ENCODE measurements around the gene PCDH12.

The PCDH12 gene

DNA sequence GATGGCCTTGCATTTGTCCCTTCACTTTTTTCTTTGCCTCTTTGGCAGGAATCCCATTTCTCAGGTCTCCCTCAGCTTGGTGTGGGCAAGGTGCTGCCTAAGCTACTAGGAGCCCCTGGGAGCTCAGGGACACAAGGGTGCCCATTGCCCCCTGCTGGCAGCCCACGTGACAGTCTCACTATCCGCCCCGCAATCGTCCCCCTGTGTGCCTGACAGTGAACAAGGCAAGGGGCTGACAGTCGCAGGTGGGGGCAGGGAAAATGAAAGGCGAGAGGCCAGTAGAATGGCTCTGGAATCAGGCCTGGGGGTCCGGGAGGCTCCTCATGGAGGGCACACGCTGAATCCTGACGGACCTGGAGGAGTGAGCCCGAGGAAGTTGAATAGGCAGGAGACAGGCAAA lies 2.0 kb upstream of the PCDH12 start:
- DNase-seq (ENCODE audit: low spot score in 2 of 2): peak in 1 of 2 experiments; percentile 49
- in situ Hi-C loops (cut with MboI; ENCODE audit: low sequenced_read_pairs): no loop called here

GRCh38 chr5:141958546-141959172 lies 657 bp upstream of the PCDH12 start:
- in situ Hi-C loops (cut with MboI; ENCODE audit: low sequenced_read_pairs): loop anchor here (5.0 kb wide), 1 partner anchor 266 kb away; no protein-coding TSS in a partner anchor
- H3K4me1 ChIP-seq: no peaks in the 10 kb centered on the region; the same call in 1 of the 2 replicates
- H3K27me3 ChIP-seq (ENCODE audit: low read depth): no peaks in the 10 kb centered on the region
- no peak for DNase-seq (ENCODE audit: low spot score in 2 of 2)
- no peaks in the 10 kb centered on the region for H3K36me3 ChIP-seq (replicated peaks)
- no peak overlapping the region for H3K4me3 ChIP-seq
- H3K9me3 ChIP-seq: no peaks in the 10 kb centered on the region

More for the DNA sequence above, 2.0 kb upstream of the PCDH12 start:
- Histone ChIP-seq H3K36me3 (replicated peaks) (no peaks in the 10 kb centered on the region), H3K27me3 (ENCODE audit: low read depth) (no peaks in the 10 kb centered on the region), H3K4me1 (no peaks in the 10 kb centered on the region; the same call in 1 of the 2 replicates), H3K4me3 (no peak overlapping the region), H3K9me3 (no peaks in the 10 kb centered on the region)

- in situ Hi-C loops (cut with MboI; ENCODE audit: low sequenced_read_pairs): loop anchor here (5.0 kb wide), 1 partner anchor 265 kb away; no protein-coding TSS in a partner anchor
- Histone ChIP-seq H3K9me3 (no peaks in the 10 kb centered on the region), H3K4me3 (no peak overlapping the region), H3K27me3 (ENCODE audit: low read depth) (no peaks in the 10 kb centered on the region), H3K4me1 (no peaks in the 10 kb centered on the region; the same call in 1 of the 2 replicates), H3K36me3 (replicated peaks) (no peaks in the 10 kb centered on the region)
- DNase-seq (ENCODE audit: low spot score in 2 of 2): no peak
Measured at GRCh38 chr5:141957367-141957996, 520 bp downstream of the PCDH12 start.

DNA sequence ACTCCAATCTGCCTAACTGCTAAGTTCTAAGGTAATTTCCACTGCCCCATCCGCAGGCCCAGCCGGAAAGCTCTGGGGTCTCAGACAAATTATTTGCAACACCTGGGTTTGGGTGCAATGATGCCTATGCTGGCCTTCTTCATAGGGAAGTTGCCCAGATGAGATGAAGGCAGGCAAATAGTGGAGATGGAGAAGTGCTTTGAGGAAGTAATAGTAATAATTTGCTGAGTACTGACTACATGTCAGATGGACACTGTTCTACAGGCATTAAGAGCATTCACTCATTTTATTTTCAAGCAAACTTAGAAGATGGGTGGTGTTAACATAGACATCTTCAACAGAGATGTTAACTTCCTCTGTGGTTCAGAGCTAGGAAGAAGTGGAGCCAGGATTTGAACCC lies 3.8 kb downstream of the PCDH12 start:
- no peaks in the 10 kb centered on the region for H3K36me3 ChIP-seq (replicated peaks)
- in situ Hi-C loops (cut with MboI; ENCODE audit: low sequenced_read_pairs): no loop called here
- no peaks in the 10 kb centered on the region for H3K27me3 ChIP-seq (ENCODE audit: low read depth)
- H3K9me3 ChIP-seq: no peaks in the 10 kb centered on the region
- no peak overlapping the region for H3K4me3 ChIP-seq
- no peaks in the 10 kb centered on the region for H3K4me1 ChIP-seq
- DNase-seq (ENCODE audit: low spot score in 2 of 2): no peak

- no peaks in the 10 kb centered on the region for H3K36me3 ChIP-seq (replicated peaks)
- H3K4me1 ChIP-seq: no peaks in the 10 kb centered on the region
- in situ Hi-C loops (cut with MboI; ENCODE audit: low sequenced_read_pairs): no loop called here
- H3K4me3 ChIP-seq: no peak overlapping the region
- DNase-seq (ENCODE audit: low spot score in 2 of 2): no peak
- no peaks in the 10 kb centered on the region for H3K9me3 ChIP-seq
- H3K27me3 ChIP-seq (ENCODE audit: low read depth): no peaks in the 10 kb centered on the region
Measured at GRCh38 chr5:141952020-141952419, 6.0 kb downstream of the PCDH12 start.

- Histone ChIP-seq H3K4me3 (no peak overlapping the region), H3K4me1 (no peaks in the 10 kb centered on the region), H3K9me3 (no peaks in the 10 kb centered on the region), H3K27me3 (ENCODE audit: low read depth) (no peaks in the 10 kb centered on the region), H3K36me3 (replicated peaks) (no peaks in the 10 kb centered on the region)
- peak in 1 of 2 experiments; percentile 70 for DNase-seq (ENCODE audit: low spot score in 2 of 2)
- in situ Hi-C loops (cut with MboI; ENCODE audit: low sequenced_read_pairs): no loop called here
Measured at GRCh38 chr5:141951332-141951781, 6.6 kb downstream of the PCDH12 start.

DNA sequence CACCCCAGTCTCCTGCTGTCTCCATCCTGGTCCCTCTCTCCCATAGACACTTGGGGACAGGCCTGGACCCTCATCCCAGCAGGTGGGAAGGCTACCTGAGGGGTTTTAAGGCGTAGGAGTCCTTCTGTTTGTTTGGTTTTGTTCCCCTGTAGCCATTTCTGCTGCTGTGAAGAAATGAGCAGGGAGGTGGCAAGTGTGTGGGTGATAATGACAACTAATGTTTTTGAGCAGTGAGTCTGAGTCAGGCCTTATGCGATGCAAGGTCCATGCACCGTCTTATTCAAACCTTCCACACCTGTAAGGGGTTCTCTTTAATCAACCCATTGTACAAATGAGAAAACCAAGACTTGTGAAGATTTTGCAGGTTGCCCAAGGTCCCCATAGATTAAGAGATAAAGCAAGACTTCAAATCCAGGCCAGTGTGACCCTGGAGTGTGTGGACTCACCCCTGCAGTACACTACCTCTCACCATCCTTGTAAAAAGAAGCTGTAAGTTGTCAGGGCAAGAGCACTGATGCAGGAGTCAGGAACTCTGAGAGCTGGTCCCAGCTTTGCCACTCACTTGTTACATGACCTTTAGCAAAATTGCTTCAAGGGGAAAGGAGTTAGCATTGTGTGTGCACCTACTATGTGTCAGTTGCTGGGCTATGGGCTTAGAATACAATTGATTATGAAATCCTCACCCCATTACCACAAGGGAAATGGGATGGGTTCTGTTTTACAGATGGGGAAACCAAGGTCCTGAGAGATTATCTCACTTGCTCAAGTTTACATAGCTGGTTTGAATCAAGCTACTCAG lies 7.6 kb downstream of the PCDH12 start:
- no peaks in the 10 kb centered on the region for H3K4me1 ChIP-seq
- no peaks in the 10 kb centered on the region for H3K27me3 ChIP-seq (ENCODE audit: low read depth)
- DNase-seq (ENCODE audit: low spot score in 2 of 2): no peak
- in situ Hi-C loops (cut with MboI; ENCODE audit: low sequenced_read_pairs): no loop called here
- H3K9me3 ChIP-seq: no peaks in the 10 kb centered on the region
- no peaks in the 10 kb centered on the region for H3K36me3 ChIP-seq (replicated peaks)
- H3K4me3 ChIP-seq: no peak overlapping the region

DNA sequence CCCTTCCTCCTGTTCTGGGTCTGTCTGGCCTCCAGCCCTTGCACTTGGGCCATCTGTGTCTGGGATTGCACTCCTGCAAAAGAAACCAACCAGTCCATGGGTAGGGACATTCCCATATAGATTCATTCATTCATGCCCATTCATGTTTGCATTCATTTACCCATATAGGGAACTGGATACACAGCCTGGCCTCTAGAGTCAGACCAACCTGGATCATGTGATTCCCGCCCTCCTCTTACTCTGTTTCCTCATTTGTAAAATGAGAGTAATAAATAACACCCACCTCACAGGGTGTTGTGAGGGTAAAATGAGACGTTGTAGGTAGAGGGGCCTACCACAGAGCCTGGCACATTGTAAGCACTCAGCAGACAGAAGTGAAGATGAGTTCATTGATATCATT lies 8.5 kb downstream of the PCDH12 start:
- Histone ChIP-seq H3K4me3 (no peak overlapping the region), H3K9me3 (no peaks in the 10 kb centered on the region), H3K4me1 (no peaks in the 10 kb centered on the region), H3K36me3 (replicated peaks) (no peaks in the 10 kb centered on the region), H3K27me3 (ENCODE audit: low read depth) (no peaks in the 10 kb centered on the region)
- DNase-seq (ENCODE audit: low spot score in 2 of 2): no peak
- in situ Hi-C loops (cut with MboI; ENCODE audit: low sequenced_read_pairs): no loop called here

- H3K4me1 ChIP-seq: no peaks in the 10 kb centered on the region
- in situ Hi-C loops (cut with MboI; ENCODE audit: low sequenced_read_pairs): no loop called here
- H3K27me3 ChIP-seq (ENCODE audit: low read depth): no peaks in the 10 kb centered on the region
- DNase-seq (ENCODE audit: low spot score in 2 of 2): no peak
- no peaks in the 10 kb centered on the region for H3K9me3 ChIP-seq
- H3K4me3 ChIP-seq: no peak overlapping the region
- H3K36me3 ChIP-seq (replicated peaks): no peaks in the 10 kb centered on the region
Measured at GRCh38 chr5:141948812-141949211, 9.2 kb downstream of the PCDH12 start.

- in situ Hi-C loops (cut with MboI; ENCODE audit: low sequenced_read_pairs): no loop called here
- H3K9me3 ChIP-seq: no peaks in the 10 kb centered on the region
- DNase-seq (ENCODE audit: low spot score in 2 of 2): no peak
- no peaks in the 10 kb centered on the region for H3K36me3 ChIP-seq (replicated peaks)
- no peak overlapping the region for H3K4me3 ChIP-seq
- no peaks in the 10 kb centered on the region for H3K27me3 ChIP-seq (ENCODE audit: low read depth)
- H3K4me1 ChIP-seq: no peaks in the 10 kb centered on the region
Measured at GRCh38 chr5:141947316-141947715, 10.7 kb downstream of the PCDH12 start.

- in situ Hi-C loops (cut with MboI; ENCODE audit: low sequenced_read_pairs): no loop called here
- Histone ChIP-seq H3K4me3 (no peak overlapping the region), H3K4me1 (no peaks in the 10 kb centered on the region), H3K9me3 (no peaks in the 10 kb centered on the region), H3K27me3 (ENCODE audit: low read depth) (no peaks in the 10 kb centered on the region), H3K36me3 (replicated peaks) (no peaks in the 10 kb centered on the region)
- no peak for DNase-seq (ENCODE audit: low spot score in 2 of 2)
Measured at GRCh38 chr5:141945511-141946051, 12.4 kb downstream of the PCDH12 start.

- H3K4me3 ChIP-seq: no peak overlapping the region
- H3K27me3 ChIP-seq (ENCODE audit: low read depth): no peaks in the 10 kb centered on the region
- in situ Hi-C loops (cut with MboI; ENCODE audit: low sequenced_read_pairs): no loop called here
- no peaks in the 10 kb centered on the region for H3K9me3 ChIP-seq
- no peaks in the 10 kb centered on the region for H3K36me3 ChIP-seq (replicated peaks)
- no peak for DNase-seq (ENCODE audit: low spot score in 2 of 2)
- H3K4me1 ChIP-seq: no peaks in the 10 kb centered on the region
Measured at GRCh38 chr5:141944076-141944475, 13.9 kb downstream of the PCDH12 start.

DNA sequence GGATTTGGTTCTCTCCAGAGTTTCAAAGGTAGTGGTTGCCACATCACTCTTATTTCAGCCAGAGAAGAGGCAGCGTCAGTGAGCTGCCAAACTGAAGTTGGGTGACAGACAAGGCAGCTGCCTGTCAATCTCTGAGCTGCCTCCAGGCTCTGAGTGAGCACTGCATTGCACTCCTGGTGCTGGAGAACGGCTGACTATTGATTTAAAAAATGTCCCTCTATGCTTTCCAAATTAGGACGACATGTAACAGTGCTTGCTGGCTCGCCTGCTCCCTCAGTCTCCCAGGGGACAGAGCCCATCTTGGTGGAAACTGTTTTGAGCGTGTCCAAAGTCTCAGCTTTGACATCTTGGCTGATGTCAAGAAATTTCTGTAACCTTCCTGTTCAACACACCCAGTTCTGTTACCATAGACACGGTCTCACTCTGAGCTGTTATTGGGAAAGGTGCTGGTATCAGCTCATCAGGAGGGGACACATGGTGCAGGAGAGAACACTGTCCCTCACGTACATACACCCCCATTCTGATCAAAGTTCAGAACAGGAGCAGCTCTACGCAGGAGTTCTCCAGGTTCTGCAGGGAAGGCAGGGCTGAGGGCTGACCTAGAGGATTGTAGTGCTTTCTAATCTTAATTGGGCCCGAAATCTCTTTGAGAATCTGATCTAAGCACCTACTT lies 15.7 kb downstream of the PCDH12 start:
- Histone ChIP-seq H3K9me3 (no peaks in the 10 kb centered on the region), H3K27me3 (ENCODE audit: low read depth) (no peaks in the 10 kb centered on the region), H3K4me3 (no peak overlapping the region), H3K4me1 (no peaks in the 10 kb centered on the region), H3K36me3 (replicated peaks) (peaks cover 12% of the 10 kb centered on the region)
- no peak for DNase-seq (ENCODE audit: low spot score in 2 of 2)
- in situ Hi-C loops (cut with MboI; ENCODE audit: low sequenced_read_pairs): no loop called here

All from HAP-1 (cell line).